ENCODE data around the gene MAPT.

DNA sequence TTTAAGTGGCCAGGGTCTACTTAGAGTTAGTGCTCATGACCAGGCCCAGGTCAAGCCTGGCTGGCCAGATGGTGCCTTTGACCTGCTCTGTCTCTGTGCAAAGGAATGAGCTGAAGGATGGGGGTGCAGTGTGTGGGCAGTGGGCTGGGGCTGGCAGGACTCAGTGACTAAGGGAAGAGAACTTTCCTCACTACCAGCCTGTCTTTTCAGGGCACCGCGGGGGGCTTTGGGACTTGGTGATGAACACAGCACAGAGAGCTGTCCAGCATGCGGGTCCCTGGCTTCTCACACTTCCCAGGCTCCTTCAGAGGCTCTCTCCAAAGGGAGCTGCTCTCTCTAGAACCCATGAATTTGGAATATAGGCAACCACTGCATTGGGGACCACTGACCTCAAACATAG lies 61.7 kb downstream of the MAPT start:
- TF ChIP-seq CTCF (IDR thresholded peaks at IDR 0.05) (no peak), POLR2A (IDR thresholded peaks at IDR 0.05; ENCODE audit: low read depth) (no peak), POLR2AphosphoS5 (IDR thresholded peaks at IDR 0.05) (no peak)
